ENCODE results near the gene LHX6.

GRCh38 chr9:122223435-122223834 is 5.3 kb downstream of the LHX6 start:
- TF ChIP-seq CTCF (IDR thresholded peaks at IDR 0.05; ENCODE audit: low read depth, low read length), result no peak
- no peak for TF ChIP-seq EZH2phosphoT487 (IDR thresholded peaks at IDR 0.05; ENCODE audit: low read depth)

Data from OCI-LY3 (cell line).